Measurements from ENCODE around the gene SDK1.
"Not testable (repeated sequence)": the region's sequence is repeated elsewhere in the genome, so short reads cannot be mapped to it uniquely, and the experiment has no call there.

The SDK1 gene

GRCh38 chr7:3725155-3726059 is 424.4 kb downstream of the SDK1 start:
- DNase-seq (ENCODE audit: low read depth), result no peak

DNA sequence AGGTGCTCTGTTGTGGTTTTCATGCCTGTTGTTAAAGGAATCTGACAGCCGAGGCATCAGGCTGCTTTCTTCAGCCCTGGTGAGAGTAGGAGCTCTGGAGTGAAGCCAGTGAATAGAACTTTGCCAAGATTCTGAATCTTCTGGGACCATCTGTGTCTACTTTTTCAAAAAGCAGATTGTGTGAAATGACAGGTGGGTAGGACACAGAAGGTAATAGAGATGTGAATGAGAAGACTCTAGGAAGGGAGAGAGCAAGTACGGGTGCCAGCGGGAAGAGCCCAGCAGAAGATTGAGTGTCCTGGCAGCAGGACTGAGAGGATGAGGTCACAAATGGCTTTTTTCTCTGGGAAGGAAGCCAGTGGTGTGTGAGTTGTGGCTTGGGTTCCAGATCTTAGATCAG is 429.2 kb downstream of the SDK1 start:
- DNase-seq (ENCODE audit: low read depth), result no peak

DNA sequence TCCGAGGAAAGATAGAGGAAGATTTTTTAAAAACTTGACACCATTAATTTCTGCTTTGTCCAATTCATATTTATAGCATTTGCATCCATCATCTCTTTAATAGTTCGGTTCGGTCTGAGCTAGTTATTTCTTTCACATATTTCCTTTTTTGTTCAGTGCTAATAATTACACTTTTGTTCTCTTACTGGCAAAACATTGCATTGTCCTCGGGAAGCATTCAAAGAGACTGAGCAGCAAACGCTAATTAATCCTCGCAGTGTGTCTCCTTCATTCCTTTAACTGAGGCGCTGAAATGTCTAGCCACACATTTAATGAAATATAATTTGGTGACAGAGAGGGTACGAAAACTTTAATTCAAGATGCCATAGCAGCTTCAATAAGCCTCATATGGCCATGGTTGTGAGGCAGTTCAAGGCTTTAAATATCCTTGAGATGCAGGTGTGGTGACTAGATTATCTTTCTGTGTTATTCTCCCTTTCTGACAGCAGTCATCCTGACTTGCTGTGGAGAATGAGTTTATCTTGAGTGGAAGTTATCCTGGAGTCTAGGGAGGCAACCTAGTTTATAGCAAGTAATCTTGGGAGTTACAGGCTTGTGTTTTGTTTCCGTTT is 431.4 kb downstream of the SDK1 start:
- DNase-seq (ENCODE audit: low read depth), result no peak

DNA sequence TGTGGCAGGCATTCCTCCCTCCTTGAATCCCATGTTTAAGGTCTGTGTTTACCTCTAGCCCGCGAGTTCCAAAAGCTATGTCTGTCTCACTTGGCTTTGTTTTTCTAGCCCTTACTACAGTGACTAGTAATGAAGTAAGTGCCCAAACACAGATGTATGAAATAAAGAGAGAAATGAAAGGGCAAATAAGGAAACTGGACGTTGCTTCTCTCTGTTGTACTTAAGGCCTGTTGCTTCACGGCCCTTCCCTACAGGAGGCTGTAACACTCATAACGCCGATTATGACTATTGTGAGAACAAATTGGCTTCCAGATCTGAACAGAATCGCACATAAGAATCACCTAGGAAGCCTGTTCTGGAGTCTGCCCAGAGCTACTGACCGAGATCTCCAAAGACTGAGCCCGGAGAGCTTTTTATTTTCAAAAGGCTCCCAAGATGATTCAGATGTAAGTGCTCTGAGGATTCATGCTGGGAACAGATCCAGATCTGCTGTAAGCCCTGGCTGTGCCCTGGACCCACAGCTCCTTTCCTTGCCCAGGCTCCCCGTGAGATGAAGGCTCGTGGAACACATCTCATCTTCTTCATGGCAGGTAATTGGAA is 432.6 kb downstream of the SDK1 start:
- DNase-seq (ENCODE audit: low read depth), result no peak

DNA sequence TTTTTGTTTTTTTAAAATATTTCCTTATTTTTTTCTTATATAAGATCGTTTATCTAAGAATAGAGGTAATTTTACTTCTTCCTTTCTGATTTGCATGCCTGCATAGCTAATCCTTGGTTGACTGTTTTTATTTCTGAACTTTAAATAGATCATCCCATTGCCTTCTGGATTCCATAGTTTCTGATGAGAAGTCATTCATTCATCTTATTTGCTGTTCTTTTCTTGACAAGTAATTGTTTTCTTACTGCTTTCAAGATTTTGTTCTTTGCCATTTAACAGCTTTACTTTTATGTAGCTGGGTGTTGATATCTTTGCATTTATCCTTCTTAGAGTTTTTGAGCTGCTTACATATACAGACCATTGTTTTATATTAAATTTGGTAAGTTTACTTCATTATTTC is 437.9 kb downstream of the SDK1 start:
- no peak for DNase-seq (ENCODE audit: low read depth)

DNA sequence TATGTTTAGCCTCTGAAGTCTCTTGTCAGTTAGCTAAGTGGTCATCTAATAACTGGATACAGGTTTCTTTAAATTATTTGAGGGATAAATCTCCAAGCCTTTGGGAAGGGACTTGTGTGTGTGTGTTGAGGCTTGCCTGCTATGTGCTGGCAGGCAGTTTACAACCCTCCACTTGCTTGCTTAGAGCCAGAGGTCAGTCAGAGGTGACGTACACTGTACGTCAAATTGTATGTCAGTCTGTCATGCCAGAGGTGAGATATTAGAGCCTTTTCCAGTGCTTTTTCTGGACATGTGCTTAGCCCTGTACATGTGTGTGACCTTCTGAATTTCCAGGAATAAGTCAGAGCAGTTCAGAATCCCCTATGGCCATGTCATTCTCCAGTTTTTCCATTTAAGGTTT is 438.9 kb downstream of the SDK1 start:
- no peak for DNase-seq (ENCODE audit: low read depth)

DNA sequence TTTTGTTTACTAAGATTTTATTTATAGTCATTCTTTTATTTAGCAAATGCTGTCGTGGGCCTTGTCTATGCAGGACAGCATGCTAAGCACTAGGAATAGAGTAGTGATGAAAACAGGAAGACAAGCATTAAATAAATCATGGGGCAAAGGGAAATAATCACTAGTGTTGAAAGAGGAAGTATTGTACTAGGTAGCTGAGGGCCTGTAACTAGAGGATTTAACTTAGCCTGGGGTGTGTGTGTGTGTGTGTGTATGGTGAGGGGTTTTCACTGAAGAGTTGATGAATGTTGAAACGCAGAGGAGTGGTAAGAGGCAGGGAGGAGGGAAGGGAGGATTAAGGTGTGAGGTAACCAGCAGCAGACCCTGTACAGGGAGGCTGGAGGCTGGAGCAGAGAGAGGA is 446.4 kb downstream of the SDK1 start:
- no peak for DNase-seq (ENCODE audit: low read depth)

DNA sequence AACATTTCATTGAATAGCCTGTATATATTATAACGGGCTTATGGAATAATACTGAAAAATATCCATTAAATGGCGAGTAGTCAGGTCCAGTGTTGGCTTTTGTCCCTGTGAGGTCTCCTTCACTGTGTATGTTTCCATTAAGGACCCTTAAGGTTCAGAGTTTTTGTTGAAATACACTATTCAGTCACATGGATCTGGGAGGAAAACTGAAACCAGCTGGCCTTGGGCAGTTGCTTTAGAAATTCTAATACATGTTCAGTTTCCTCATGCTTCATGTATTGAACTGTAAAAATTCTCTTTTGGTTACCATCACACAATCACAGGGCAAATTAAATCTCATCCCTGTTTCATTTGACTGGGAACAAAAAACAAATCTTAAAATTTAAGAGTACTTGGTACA is 447.3 kb downstream of the SDK1 start:
- no peak for DNase-seq (ENCODE audit: low read depth)

- no peak for DNase-seq (ENCODE audit: low read depth)
These were observed 452.8 kb downstream of the SDK1 start for GRCh38 chr7:3753868-3754267.

GRCh38 chr7:3754493-3755341 is 453.7 kb downstream of the SDK1 start:
- DNase-seq (ENCODE audit: low read depth), result no peak

DNA sequence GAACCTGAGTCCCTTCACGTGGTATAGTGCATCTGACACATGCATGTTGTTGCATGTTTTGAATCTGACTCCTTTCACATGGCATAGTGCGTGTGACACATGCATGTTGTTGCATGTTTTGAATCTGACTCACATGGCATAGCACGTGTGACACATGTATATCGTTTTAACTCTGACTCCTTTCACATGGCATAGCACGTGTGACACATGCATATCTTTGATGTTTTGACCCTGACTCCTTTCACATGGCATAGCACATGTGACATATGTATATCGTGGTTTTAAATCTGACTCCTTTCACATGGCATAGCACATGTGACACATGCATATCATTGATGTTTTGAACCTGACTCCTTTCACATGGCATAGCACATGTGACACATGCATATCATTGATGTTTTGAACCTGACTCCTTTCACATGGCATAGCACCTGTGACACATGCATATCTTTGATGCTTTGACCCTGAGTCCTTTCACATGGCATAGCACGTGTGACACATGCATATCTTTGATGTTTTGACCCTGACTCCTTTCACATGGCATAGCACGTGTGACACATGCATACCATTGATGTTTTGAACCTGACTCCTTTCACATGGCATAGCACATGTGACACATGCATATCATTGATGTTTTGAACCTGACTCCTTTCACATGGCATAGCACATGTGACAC is 454.9 kb downstream of the SDK1 start:
- not testable (repeated sequence) for DNase-seq (ENCODE audit: low read depth)

DNA sequence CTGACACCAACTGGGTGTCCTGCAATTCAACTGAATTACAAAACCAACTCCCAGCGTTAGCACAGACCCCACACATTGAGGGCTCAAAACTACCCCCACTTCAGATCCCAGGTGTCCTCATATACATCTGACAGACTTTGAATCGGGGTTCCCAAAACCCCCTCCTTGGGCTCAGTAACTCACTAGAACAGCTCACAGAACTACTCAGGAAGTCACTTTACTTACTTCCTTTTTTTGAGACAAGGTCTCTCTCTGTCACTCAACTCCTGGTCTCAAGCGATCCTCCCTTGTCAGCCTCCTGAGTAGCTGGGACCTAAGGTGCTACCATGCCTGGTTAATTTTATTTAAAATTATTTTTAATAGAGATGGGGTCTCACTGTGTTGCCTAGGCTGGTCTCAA is 456.0 kb downstream of the SDK1 start:
- no peak for DNase-seq (ENCODE audit: low read depth)

DNA sequence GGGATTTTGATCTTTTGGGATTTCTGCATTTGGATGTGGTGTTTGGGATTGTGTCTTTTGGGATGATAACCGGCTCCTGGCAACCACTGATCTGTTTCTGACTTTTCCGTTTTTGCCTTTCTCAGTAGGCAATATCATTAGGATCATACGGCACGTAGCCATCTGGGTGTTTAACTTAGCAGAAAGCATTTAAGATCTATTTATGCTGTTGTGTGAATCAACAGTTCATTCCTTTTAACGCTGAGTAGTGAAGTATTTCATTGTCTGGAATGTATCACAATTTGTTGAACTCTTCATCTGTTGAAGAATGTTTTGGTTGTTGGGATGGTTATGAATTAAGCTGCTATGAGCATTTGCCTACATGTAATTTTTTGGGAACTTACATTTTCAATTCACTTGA is 459.6 kb downstream of the SDK1 start:
- DNase-seq (ENCODE audit: low read depth), result no peak

DNA sequence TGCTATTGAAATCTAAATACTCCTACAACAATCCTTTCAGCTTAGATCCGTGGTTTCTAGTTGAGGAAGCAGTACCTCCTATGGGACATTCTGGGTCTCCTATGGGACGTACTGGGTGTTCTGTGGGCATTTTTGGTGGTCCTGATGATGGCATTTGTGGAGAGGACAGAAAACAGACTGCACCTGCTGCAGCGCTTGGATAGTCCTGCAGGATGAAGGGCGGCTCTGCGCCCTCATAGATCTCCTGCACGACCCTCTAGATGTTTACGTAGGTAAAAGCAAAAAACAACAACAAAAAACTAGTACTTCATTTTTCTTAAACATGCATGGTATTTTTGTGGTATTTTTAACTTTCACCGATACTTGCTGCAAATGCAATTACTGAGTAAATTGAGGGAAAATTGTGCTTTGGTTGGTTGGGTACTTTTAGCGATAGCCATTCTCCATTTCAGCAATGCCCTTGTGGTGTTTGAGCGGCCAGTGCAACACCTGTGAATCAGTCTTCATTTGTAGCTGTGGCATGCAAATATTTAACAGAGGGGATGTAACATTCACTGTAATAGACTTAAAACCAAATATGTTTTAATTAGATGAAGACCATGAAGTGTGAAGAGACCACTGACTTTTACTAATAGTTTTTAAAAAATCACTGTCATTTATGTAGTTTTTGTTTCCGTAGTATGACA is 461.2 kb downstream of the SDK1 start:
- no peak for DNase-seq (ENCODE audit: low read depth)

DNA sequence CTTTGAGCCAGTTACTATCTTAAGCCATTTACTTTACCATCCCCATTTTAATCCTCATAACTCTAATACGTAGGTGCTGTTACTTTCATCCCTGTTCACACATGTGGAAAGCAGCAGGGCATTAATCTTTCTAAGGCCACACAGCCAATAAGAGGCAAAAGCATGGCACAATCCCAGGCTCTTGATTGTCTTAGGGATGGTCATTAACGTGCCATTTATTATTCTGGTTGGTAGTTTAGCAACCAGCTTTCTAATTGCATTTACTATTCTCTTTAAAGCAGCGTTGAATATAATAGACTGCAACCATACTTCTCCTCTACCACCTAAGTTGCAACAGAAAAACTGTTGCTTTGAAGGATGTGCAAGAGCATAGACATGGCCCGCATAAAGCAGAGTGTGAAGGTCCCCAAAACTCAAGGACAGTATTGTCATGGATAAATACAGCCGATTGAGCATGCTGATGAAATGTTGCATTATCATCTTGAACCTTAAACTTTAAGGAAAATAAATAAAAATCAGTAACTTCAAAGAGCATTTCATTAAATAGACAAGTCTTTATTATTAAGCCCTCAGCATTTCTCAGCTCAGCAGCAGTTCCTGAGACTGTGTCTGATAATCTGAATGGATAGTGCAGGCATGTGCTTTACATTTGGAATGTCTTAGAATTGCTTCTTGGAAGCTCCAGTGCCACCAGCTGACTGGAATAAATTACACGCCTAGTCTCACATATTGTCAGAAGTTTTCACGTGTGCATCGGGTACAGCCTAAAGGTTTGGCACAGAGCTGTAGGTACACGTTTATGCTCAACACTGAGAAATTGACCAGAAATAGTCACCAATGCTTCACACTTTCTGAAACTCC is 467.1 kb downstream of the SDK1 start:
- DNase-seq (ENCODE audit: low read depth), result no peak

GRCh38 chr7:3771906-3772305 is 470.9 kb downstream of the SDK1 start:
- DNase-seq (ENCODE audit: low read depth), result no peak

DNA sequence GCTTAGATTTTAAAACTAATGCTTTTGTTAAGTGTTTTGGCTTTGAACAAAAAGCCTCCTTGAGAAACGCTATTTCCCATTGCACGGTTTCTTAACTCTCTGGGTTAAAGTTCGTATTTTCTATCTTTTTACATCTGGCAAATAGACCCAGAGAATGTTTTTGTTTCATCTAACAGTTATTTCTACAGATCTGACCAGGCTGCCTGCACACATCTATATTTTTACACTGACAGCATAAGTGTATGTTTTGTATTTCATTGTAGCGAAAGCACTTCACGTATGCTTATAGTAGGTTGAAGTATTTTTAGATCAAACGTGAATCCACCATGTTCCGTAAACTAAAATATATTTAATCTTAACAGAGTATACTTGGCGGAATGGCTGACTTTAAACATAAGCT is 477.3 kb downstream of the SDK1 start:
- DNase-seq (ENCODE audit: low read depth), result no peak

DNA sequence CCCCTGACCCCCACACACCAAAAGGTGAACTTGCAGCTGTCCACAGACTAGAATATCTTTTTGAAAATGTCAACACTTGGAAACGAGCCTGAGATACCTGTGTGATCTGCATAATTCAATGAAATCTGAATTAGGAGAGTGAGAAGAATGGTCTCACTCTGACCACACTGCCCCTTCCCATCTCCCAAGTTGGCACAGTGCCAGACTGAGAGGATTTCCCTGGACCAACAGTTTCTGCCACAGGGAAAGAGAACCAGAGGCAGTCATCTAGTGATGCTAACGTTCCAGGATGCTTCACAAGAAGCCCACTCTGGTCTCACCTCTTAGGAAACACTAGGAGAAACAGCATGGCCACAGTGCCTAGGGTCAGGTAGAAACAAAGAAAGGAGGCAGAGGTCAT is 479.0 kb downstream of the SDK1 start:
- no peak for DNase-seq (ENCODE audit: low read depth)

- DNase-seq (ENCODE audit: low read depth), result no peak
These were observed 479.5 kb downstream of the SDK1 start for GRCh38 chr7:3780525-3780924.

DNA sequence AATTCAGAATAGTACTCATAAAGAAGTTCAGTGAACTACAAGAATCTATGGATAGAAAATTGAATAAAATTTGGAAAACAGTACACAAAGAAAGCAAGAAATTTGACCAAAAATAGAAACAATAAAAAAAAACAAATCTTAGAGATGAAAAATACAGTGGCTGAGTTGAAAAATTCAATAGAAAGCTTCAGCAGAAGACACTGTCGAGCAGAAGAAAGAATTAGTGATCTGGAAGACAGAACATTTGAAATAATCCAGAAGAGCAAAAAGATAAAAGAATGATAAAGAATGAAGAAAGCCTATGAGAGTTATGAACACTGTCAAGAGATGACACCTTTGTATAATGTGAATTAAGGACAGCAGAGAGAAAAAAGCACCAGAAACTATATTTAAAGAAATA is 480.6 kb downstream of the SDK1 start:
- DNase-seq (ENCODE audit: low read depth), result no peak

Data from stimulated activated CD8-positive, alpha-beta memory T cell treated with anti-CD3 and anti-CD28 coated beads, Interleukin-4, amount 100 ng/mL, for 24 hours (primary cell).